Measurements from ENCODE around the gene GJB6.

DNA sequence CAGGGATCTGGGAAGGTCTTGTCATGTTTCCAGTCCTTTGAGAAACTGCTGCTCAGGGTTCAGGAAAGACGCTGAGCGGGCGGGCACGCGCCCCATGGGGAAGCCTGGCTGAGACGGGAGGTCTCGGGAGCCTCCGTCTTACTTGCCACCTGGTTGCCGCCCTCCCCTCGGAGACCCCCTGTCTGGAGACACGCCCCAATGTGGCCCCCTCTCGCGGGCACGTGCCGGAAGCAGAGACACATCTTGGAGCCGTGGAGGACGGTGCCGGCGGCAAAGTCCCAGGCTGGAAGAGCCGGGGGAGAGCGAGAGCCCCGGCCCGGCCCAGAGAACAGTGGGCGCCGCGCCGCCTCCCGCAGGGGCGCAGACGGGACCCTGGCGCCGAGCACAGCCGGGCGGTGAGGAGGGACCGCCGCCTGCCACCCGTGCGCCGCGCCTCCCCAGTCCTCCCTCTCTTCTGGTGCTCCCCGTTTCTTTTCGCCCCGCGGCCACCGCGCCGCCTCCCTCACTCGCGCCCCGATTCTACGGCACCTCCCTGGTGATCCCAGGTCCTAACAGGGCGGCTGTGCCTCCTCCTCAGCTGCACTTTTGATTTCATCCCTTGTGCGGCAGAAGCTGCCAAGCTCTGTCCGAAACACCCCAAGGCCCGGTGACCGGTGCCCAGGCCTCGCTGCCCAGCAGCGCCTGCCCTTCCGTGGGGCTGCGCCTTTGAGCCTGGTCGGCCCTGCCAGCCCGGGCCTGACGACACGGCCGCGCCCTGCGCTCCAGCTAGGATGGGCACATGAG lies 54.9 kb downstream of the GJB6 start:
- TF ChIP-seq GABPA (IDR thresholded peaks at IDR 0.05; ENCODE audit: low read depth): no peak
- TF ChIP-seq, protein P1, sequence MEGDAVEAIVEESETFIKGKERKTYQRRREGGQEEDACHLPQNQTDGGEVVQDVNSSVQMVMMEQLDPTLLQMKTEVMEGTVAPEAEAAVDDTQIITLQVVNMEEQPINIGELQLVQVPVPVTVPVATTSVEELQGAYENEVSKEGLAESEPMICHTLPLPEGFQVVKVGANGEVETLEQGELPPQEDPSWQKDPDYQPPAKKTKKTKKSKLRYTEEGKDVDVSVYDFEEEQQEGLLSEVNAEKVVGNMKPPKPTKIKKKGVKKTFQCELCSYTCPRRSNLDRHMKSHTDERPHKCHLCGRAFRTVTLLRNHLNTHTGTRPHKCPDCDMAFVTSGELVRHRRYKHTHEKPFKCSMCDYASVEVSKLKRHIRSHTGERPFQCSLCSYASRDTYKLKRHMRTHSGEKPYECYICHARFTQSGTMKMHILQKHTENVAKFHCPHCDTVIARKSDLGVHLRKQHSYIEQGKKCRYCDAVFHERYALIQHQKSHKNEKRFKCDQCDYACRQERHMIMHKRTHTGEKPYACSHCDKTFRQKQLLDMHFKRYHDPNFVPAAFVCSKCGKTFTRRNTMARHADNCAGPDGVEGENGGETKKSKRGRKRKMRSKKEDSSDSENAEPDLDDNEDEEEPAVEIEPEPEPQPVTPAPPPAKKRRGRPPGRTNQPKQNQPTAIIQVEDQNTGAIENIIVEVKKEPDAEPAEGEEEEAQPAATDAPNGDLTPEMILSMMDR (IDR thresholded peaks at IDR 0.05; ENCODE audit: insufficient read depth, low read length): no peak
